Thyroid gland (tissue), 4 donors: Measurements from ENCODE around the gene IDH3G. TPM values are rescaled to one million over a fixed set of nuclear protein-coding genes. Genes with fewer than 3 reads are reported as not detected.

Source experiments
- DNase-seq, 2 donors: peaks; one replicate each; pipeline ENCODE4 v3.0.0-alpha.2; 2019
- H3K27ac ChIP-seq, 3 donors: fragments of 200-600 bp; sonication (generic); 1 replicate in 2 of 3; 2 replicates in 1 of 3; pipeline ENCODE4 v1.5.1; 2016 to 2019; ENCODE audit warnings: mild to moderate bottlenecking in 1 of 3, moderate library complexity in 1 of 3
- H3K27me3 ChIP-seq: fragments of 200-600 bp; sonication (generic); one replicate; pipeline ENCODE4 v1.5.1; 2019
- H3K36me3 ChIP-seq, 2 donors: fragments of 200-600 bp; sonication (generic); one replicate each; pipeline ENCODE4 v1.5.1; 2016 to 2019
- H3K4me1 ChIP-seq, 2 donors: fragments of 200-600 bp; sonication (generic); one replicate each; pipeline ENCODE4 v1.5.1; 2017 to 2019
- H3K4me3 ChIP-seq, 3 donors: fragments of 200-600 bp; sonication (generic); replicated peaks in 1 of 3; 1 replicate in 2 of 3; 2 replicates in 1 of 3; pipeline ENCODE4 v1.5.1; 2016; ENCODE audit warnings: mild to moderate bottlenecking in 1 of 3
- H3K9me3 ChIP-seq: fragments of 200-600 bp; sonication (generic); one replicate; pipeline ENCODE4 v1.5.1; 2017
- CTCF ChIP-seq, 6 experiments: fragments of 200-600 bp in 3 of 6; fragments of 450-650 bp in 3 of 6; sonication (generic) in 3 of 6; IDR thresholded peaks; one replicate each; pipeline ENCODE4 v1.5.1; 2016 to 2019; ENCODE audit warnings: antibody characterized with exemption in 6 of 6, mild to moderate bottlenecking in 2 of 6, inconsistent platforms in 1 of 6, moderate library complexity in 1 of 6
- POLR2A ChIP-seq, 2 donors: fragments of 450-650 bp; IDR thresholded peaks; one replicate each; pipeline ENCODE4 v1.6.1; 2017; ENCODE audit warnings: antibody characterized with exemption in 2 of 2, mild to moderate bottlenecking in 2 of 2, moderate library complexity in 1 of 2
- WGBS, 2 donors: methylation state at CpG; one replicate each; pipeline ENCODE4 v1.1.5; 2017; 5-methylcytosine and 5-hydroxymethylcytosine counted together
- intact Hi-C: fragments of 100-400 bp; cut with DNase I; formaldehyde crosslinking; loops from one replicate; pipeline ENCODE4 v1.15.1; 2023
- total RNA-seq, 4 donors: library from RNA; depleted of rRNA; stranded (reverse); fragments of >200 nt; gene quantifications; one replicate each; pipeline ENCODE4 v1.2.3, GENCODE V29; 2016

The IDH3G gene
- total RNA-seq, 4 donors from 2014 or later, result 77.7 to 148 (median 115) TPM

DNA sequence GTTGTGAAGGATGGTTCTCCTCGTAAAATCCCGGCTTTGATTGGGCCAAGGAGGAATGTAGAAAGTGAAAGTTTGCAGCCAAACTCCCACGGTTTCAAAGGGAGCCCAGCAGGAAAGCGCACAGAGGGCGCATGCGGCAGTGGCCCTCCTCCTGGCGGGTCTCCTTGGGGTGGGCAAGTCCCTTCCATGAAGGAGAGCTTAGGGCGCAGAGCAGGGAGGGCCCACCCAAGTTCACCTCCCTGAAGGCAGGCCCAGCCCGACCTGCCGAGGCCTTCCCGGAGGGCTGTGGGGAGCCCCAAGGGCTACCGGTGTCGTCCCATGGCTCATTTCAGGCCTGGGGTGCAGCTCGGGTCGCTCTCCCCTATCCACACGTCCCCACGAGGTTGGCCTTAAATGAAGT lies 34.1 kb upstream of the IDH3G start:
- Histone ChIP-seq H3K4me3 (no peak overlapping the region), H3K4me1 (peaks cover 0 to 7% of the 10 kb centered on the region in 2 donors), H3K36me3 (no peaks in the 10 kb centered on the region), H3K27ac (no peak overlapping the region), H3K27me3 (peaks cover 15% of the 10 kb centered on the region), H3K9me3 (no peaks in the 10 kb centered on the region)
- intact Hi-C loops, result no loop called here
- 21 to 70% methylated on average over 3 to 4 of the region's 17 CpGs for WGBS, 2 donors
- no peak for DNase-seq
- TF ChIP-seq CTCF (IDR thresholded peaks at IDR 0.05) (no peak), POLR2A (IDR thresholded peaks at IDR 0.05) (no peak)

DNA sequence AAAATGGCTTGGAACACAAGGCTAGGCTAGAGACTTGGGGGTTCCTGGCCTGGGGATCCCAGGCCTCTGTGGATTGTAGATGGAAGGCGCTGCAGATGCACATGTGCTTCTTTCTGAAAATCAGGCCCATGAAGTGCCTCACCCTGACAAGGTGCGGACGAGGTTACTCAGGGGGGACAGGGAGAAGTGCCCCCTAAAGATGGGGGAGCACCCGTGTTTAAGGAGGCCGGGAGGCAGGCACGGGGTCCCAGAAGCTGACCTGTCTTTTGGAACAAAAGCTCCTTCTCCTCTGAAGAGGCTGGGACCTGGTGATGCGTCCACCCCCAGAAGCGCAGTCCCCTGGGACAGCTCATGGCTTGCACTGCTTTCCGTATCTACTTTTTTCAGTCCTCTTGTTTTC lies 33.7 kb upstream of the IDH3G start:
- H3K36me3 ChIP-seq, result no peaks in the 10 kb centered on the region
- H3K27me3 ChIP-seq, result peaks cover 15% of the 10 kb centered on the region
- H3K9me3 ChIP-seq, result no peaks in the 10 kb centered on the region
- H3K4me3 ChIP-seq, result no peak overlapping the region
- DNase-seq, result no peak
- H3K27ac ChIP-seq, result no peak overlapping the region
- H3K4me1 ChIP-seq, result peaks cover 0 to 7% of the 10 kb centered on the region in 2 donors
- WGBS, 2 donors, result 77 to 87% methylated on average over 5 to 9 of the region's 9 CpGs
- TF ChIP-seq CTCF (IDR thresholded peaks at IDR 0.05), result no peak
- no peak for TF ChIP-seq POLR2A (IDR thresholded peaks at IDR 0.05)
- intact Hi-C loops, result no loop called here

DNA sequence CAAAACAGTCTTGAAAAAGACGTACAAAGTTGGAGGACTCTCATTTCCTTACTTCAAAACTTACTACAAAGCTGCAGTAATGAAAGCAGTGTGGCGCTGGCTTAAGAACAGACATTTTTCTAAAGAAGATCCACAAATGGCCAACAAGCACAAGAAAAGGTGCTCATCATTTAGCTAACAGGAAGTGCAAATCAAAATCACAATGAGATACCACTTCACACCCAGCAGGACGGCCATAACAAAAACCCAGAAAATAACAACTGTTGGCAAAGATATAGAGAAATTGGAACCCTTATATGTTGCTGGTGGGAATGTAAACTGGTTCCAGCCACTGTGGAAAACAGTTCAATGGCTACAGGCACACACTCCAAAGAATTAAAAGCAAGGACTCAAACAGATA lies 32.8 kb upstream of the IDH3G start:
- Histone ChIP-seq H3K36me3 (no peaks in the 10 kb centered on the region), H3K27ac (no peak overlapping the region), H3K4me3 (no peak overlapping the region), H3K4me1 (peaks cover 0 to 7% of the 10 kb centered on the region in 2 donors), H3K9me3 (no peaks in the 10 kb centered on the region), H3K27me3 (peaks cover 15% of the 10 kb centered on the region)
- TF ChIP-seq POLR2A (IDR thresholded peaks at IDR 0.05) (no peak), CTCF (IDR thresholded peaks at IDR 0.05) (no peak)
- whole genome bisulfite sequencing, 2 donors, result 80 to 90% methylated on average over 3 of the region's 3 CpGs
- DNase-seq, result no peak
- intact Hi-C loops, result no loop called here

DNA sequence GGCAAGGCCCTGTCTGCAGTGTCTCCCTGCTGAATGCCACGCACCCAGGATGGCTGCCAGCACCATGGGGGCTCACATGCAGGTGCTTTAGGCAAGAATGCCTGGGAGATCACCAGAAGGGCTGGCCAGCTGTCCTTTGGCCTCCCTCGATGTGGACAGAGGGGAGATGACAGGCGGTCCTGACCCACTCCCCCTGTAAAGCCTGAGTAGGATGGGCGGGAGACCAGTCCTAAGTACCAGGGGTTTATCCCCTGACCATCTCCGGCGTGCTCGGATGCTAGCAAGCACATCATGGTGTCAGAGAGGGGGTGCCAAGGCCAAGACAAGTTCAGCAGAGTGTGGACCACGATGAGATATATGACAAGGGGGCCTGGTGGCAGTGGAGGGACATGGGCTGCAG lies 30.9 kb upstream of the IDH3G start:
- Histone ChIP-seq H3K4me3 (no peak overlapping the region), H3K27me3 (peaks cover 15% of the 10 kb centered on the region), H3K9me3 (no peaks in the 10 kb centered on the region), H3K36me3 (no peaks in the 10 kb centered on the region), H3K4me1 (peaks cover 0 to 7% of the 10 kb centered on the region in 2 donors), H3K27ac (no peak overlapping the region)
- no peak for DNase-seq
- intact Hi-C loops, result no loop called here
- WGBS, 2 donors, result 100% methylated on average over 1 of the region's 8 CpGs; no CpG with 5 or more reads in 1 of the 2 donors
- no peak for TF ChIP-seq POLR2A (IDR thresholded peaks at IDR 0.05)
- no peak for TF ChIP-seq CTCF (IDR thresholded peaks at IDR 0.05)

GRCh38 chrX:153824348-153824747 lies 30.2 kb upstream of the IDH3G start:
- Histone ChIP-seq H3K27ac (no peak overlapping the region), H3K9me3 (no peaks in the 10 kb centered on the region), H3K4me1 (peaks cover 0 to 2% of the 10 kb centered on the region in 2 donors), H3K4me3 (no peak overlapping the region), H3K36me3 (no peaks in the 10 kb centered on the region), H3K27me3 (peaks cover 10% of the 10 kb centered on the region)
- intact Hi-C loops, result no loop called here
- no peak for DNase-seq
- no peak for TF ChIP-seq CTCF (IDR thresholded peaks at IDR 0.05)
- no peak for TF ChIP-seq POLR2A (IDR thresholded peaks at IDR 0.05)
- 89% methylated on average over 3 of the region's 10 CpGs; no CpG with 5 or more reads in 1 of the 2 donors for WGBS, 2 donors
